SIG-M5 treated with dmso at 0.1 percent for 504 hours (cell line): ENCODE measurements around the gene SBNO2.
"Not testable (repeated sequence)": the region's sequence is repeated elsewhere in the genome, so short reads cannot be mapped to it uniquely, and the experiment has no call there.

Experiments used
- DNase-seq: peaks from one replicate; lab custom pipeline; 2025; ENCODE audit not compliant: unreplicated experiment; lab: John Stamatoyannopoulos, UW

SBNO2 gene

GRCh38 chr19:1136621-1137317 lies 37.3 kb downstream of the SBNO2 start:
- no peak for DNase-seq

- DNase-seq, result no peak
Measured at GRCh38 chr19:1136201-1136600, 37.9 kb downstream of the SBNO2 start.

GRCh38 chr19:1135454-1135853 lies 38.6 kb downstream of the SBNO2 start:
- no peak for DNase-seq

- DNase-seq, result no peak
Measured at GRCh38 chr19:1134431-1134830, 39.6 kb downstream of the SBNO2 start.

GRCh38 chr19:1133471-1133929 lies 40.6 kb downstream of the SBNO2 start:
- no peak for DNase-seq

GRCh38 chr19:1132552-1133383 lies 41.3 kb downstream of the SBNO2 start:
- DNase-seq, result no peak

- DNase-seq, result peak; percentile 83
Measured at GRCh38 chr19:1131718-1132551, 42.1 kb downstream of the SBNO2 start.

GRCh38 chr19:1130771-1131717 lies 43.0 kb downstream of the SBNO2 start:
- no peak for DNase-seq

- no peak for DNase-seq
Measured at GRCh38 chr19:1129535-1129934, 44.5 kb downstream of the SBNO2 start.

GRCh38 chr19:1129084-1129483 lies 45.0 kb downstream of the SBNO2 start:
- DNase-seq, result not testable (repeated sequence)

- DNase-seq, result no peak
Measured at GRCh38 chr19:1128106-1128505, 46.0 kb downstream of the SBNO2 start.

- no peak for DNase-seq
Measured at GRCh38 chr19:1126984-1127760, 46.9 kb downstream of the SBNO2 start.

- DNase-seq, result no peak
Measured at GRCh38 chr19:1125601-1126467, 48.2 kb downstream of the SBNO2 start.

- no peak for DNase-seq
Measured at GRCh38 chr19:1123885-1124677, 50.0 kb downstream of the SBNO2 start.

GRCh38 chr19:1123381-1123780 lies 50.7 kb downstream of the SBNO2 start:
- DNase-seq, result no peak

- DNase-seq, result no peak
Measured at GRCh38 chr19:1122972-1123363, 51.1 kb downstream of the SBNO2 start.

- no peak for DNase-seq
Measured at GRCh38 chr19:1122021-1122971, 51.8 kb downstream of the SBNO2 start.
